NCI-H526 (cell line): Measurements from ENCODE around the gene HTR3A.
A peak's percentile ranks its signal among the peaks of the same experiment; 100 is the strongest.

ENCODE experiments used
- DNase-seq, 2 experiments: peaks; one replicate each; lab custom pipeline; 2025; lab: John Stamatoyannopoulos, UW

HTR3A gene

GRCh38 chr11:114019046-114019445 is 44.1 kb downstream of the HTR3A start:
- DNase-seq = no peak

- no peak for DNase-seq
Measured at GRCh38 chr11:114019574-114019973, 44.7 kb downstream of the HTR3A start.

- no peak for DNase-seq
Measured at GRCh38 chr11:114025329-114025907, 50.5 kb downstream of the HTR3A start.

GRCh38 chr11:114026355-114026754 is 51.4 kb downstream of the HTR3A start:
- peak; percentile 47 to 83 for DNase-seq

- no peak for DNase-seq
Measured at GRCh38 chr11:114027391-114027790, 52.5 kb downstream of the HTR3A start.

- no peak for DNase-seq
Measured at GRCh38 chr11:114027926-114028325, 53.0 kb downstream of the HTR3A start.

GRCh38 chr11:114031246-114031966 is 56.5 kb downstream of the HTR3A start:
- no peak for DNase-seq

- DNase-seq = no peak
Measured at GRCh38 chr11:114031967-114032320, 57.0 kb downstream of the HTR3A start.

- no peak for DNase-seq
Measured at GRCh38 chr11:114033066-114033465, 58.2 kb downstream of the HTR3A start.

- DNase-seq = peak in 1 of 2 experiments; percentile 29
Measured at GRCh38 chr11:114033572-114033971, 58.7 kb downstream of the HTR3A start.

- no peak for DNase-seq
Measured at GRCh38 chr11:114034956-114035355, 60.0 kb downstream of the HTR3A start.

- peak; percentile 60 to 93 for DNase-seq
Measured at GRCh38 chr11:114036147-114036811, 61.4 kb downstream of the HTR3A start.

GRCh38 chr11:114036958-114037357 is 62.0 kb downstream of the HTR3A start:
- DNase-seq = no peak

GRCh38 chr11:114039551-114039950 is 64.6 kb downstream of the HTR3A start:
- DNase-seq = no peak
